SH-SY5Y (cell line): ENCODE data around the gene LRRTM2.

Source experiments
- GATA2 ChIP-seq: IDR thresholded peaks from 2 replicates; pipeline ENCODE4 v1.6.1; 2011; ENCODE audit warnings: mild to moderate bottlenecking, low read depth, low read length
- GATA3 ChIP-seq: IDR thresholded peaks from 2 replicates; pipeline ENCODE4 v1.6.1; 2011; ENCODE audit warnings: low read depth, mild to moderate bottlenecking, low read length, moderate library complexity

GRCh38 chr5:138875946-138876345, 811 bp upstream of the LRRTM2 start:
- TF ChIP-seq GATA3 (no peak), GATA2 (no peak)
